Endodermal cell (in vitro differentiated cells): ENCODE measurements around the gene PDE8A. TPM values are rescaled to one million over a fixed set of nuclear protein-coding genes. Genes with fewer than 3 reads are reported as not detected.
A peak's percentile ranks its signal among the peaks of the same experiment; 100 is the strongest.

Experiments used
- DNase-seq: peaks from one replicate; pipeline ENCODE4 v3.0.0-alpha.2; 2017
- H3K27ac ChIP-seq: 2 replicates; pipeline ENCODE4 v1.5.1; 2013; ENCODE audit warnings: mild to moderate bottlenecking, low read depth, low read length, moderate library complexity
- H3K27me3 ChIP-seq: 2 replicates; pipeline ENCODE4 v1.6.1; 2013; ENCODE audit warnings: mild to moderate bottlenecking, low read length, moderate library complexity; ENCODE audit not compliant: insufficient read depth, control insufficient read depth, poor library complexity, severe bottlenecking
- H3K36me3 ChIP-seq: 2 replicates; pipeline ENCODE4 v1.7.0; 2013; ENCODE audit warnings: mild to moderate bottlenecking, low read length, moderate library complexity; ENCODE audit not compliant: control insufficient read depth, insufficient read depth
- H3K4me1 ChIP-seq: one replicate; pipeline ENCODE4 v1.7.0; 2013; ENCODE audit warnings: low read length; ENCODE audit not compliant: control insufficient read depth, insufficient read depth
- H3K4me3 ChIP-seq: 2 replicates; pipeline ENCODE4 v1.5.1; 2013; ENCODE audit warnings: mild to moderate bottlenecking, low read length, moderate library complexity
- H3K9ac ChIP-seq: 2 replicates; pipeline ENCODE4 v1.6.1; 2013; ENCODE audit warnings: mild to moderate bottlenecking, low read length, moderate library complexity; ENCODE audit not compliant: poor library complexity, severe bottlenecking; ENCODE audit errors: extremely low read depth
- H3K9me3 ChIP-seq: 2 replicates; pipeline ENCODE4 v1.6.1; 2013; ENCODE audit warnings: mild to moderate bottlenecking, low read length, moderate library complexity; ENCODE audit not compliant: control insufficient read depth
- H3K27ac Mint-ChIP-seq: 2 replicates; pipeline ENCODE4 v1.8.0; 2020; ENCODE audit warnings: mixed read lengths
- H3K27me3 Mint-ChIP-seq: 2 replicates; pipeline ENCODE4 v1.8.0; 2021; ENCODE audit warnings: mild to moderate bottlenecking, mixed read lengths; ENCODE audit not compliant: insufficient read depth
- H3K36me3 Mint-ChIP-seq: 2 replicates; pipeline ENCODE4 v1.8.0; 2020; ENCODE audit warnings: low read depth, mixed read lengths
- H3K4me1 Mint-ChIP-seq: 2 replicates; pipeline ENCODE4 v1.8.0; 2020; ENCODE audit warnings: mixed read lengths
- H3K4me3 Mint-ChIP-seq: 2 replicates; pipeline ENCODE4 v1.8.0; 2020; ENCODE audit warnings: mild to moderate bottlenecking, moderate library complexity, mixed read lengths
- H3K9me3 Mint-ChIP-seq: 2 replicates; pipeline ENCODE4 v1.8.0; 2020; ENCODE audit warnings: mild to moderate bottlenecking, mixed read lengths
- WGBS, 2 experiments: methylation state at CpG; one replicate each; pipeline versions ENCODE4 v1.1.5 to v1.1.7; 2013; ENCODE audit warnings: missing lambda C conversion rate in 2 of 2, mixed read lengths in 1 of 2; ENCODE audit not compliant: insufficient coverage in 1 of 2, insufficient read length in 1 of 2; 5-methylcytosine and 5-hydroxymethylcytosine counted together
- total RNA-seq, 2 donors: library from RNA; stranded (reverse); fragmentation: NEBNext Ultra II Directional in 1 of 2; extraction: Animal tissue kit (Norgen Biotek cat#: 25700) in 1 of 2; gene quantifications; 2 replicates in 1 of 2; 3 replicates in 1 of 2; pipeline ENCODE4 v1.2.1, GENCODE V29; 2021
- TF ChIP-seq, protein P1 (sequence below): fragments of 200-600 bp; sonication (generic); conservative IDR thresholded peaks from 2 replicates; pipeline ENCODE4 v1.5.0; 2021; ENCODE audit warnings: antibody characterized with exemption, mild to moderate bottlenecking

PDE8A gene
- total RNA-seq, 2 donors from 2014 or later: 14.8 to 15.2 TPM

DNA sequence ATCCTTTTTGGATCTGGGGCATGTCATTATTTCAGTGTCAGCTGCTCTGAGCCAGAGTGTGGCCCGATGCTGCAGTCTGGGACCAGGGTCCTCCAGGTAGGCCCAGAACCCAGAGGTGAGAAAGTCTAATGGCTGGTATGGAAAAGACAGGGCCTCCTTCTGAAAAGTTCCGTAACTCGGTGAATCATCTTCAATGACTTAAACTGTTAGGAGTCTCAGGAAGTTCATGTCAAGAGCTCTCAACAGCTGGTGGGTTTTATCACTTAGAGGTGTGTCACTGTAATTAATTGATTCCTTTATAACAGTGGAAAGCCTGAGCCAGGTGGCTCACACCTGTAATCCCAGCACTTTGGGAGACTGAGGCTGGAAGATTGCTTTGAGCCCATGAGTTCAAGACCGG, 28.5 kb upstream of the PDE8A start:
- no peaks in the 10 kb centered on the region for H3K27me3 ChIP-seq
- Mint-ChIP-seq H3K9me3 (no peaks in the 10 kb centered on the region), H3K27ac (no peak overlapping the region), H3K36me3 (no peaks in the 10 kb centered on the region), H3K27me3 (peaks cover 7% of the 10 kb centered on the region), H3K4me3 (no peak overlapping the region), H3K4me1 (peaks cover 17% of the 10 kb centered on the region)
- no peak overlapping the region for H3K9ac ChIP-seq
- peaks cover 9% of the 10 kb centered on the region for H3K4me1 ChIP-seq
- no peak overlapping the region for H3K4me3 ChIP-seq
- H3K36me3 ChIP-seq: no peaks in the 10 kb centered on the region
- no peak overlapping the region for H3K27ac ChIP-seq
- TF ChIP-seq, protein P1, sequence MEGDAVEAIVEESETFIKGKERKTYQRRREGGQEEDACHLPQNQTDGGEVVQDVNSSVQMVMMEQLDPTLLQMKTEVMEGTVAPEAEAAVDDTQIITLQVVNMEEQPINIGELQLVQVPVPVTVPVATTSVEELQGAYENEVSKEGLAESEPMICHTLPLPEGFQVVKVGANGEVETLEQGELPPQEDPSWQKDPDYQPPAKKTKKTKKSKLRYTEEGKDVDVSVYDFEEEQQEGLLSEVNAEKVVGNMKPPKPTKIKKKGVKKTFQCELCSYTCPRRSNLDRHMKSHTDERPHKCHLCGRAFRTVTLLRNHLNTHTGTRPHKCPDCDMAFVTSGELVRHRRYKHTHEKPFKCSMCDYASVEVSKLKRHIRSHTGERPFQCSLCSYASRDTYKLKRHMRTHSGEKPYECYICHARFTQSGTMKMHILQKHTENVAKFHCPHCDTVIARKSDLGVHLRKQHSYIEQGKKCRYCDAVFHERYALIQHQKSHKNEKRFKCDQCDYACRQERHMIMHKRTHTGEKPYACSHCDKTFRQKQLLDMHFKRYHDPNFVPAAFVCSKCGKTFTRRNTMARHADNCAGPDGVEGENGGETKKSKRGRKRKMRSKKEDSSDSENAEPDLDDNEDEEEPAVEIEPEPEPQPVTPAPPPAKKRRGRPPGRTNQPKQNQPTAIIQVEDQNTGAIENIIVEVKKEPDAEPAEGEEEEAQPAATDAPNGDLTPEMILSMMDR: no peak
- 88 to 94% methylated on average over 3 to 4 of the region's 4 CpGs for WGBS, 2 experiments
- H3K9me3 ChIP-seq: peaks cover 2% of the 10 kb centered on the region
- no peak for DNase-seq

DNA sequence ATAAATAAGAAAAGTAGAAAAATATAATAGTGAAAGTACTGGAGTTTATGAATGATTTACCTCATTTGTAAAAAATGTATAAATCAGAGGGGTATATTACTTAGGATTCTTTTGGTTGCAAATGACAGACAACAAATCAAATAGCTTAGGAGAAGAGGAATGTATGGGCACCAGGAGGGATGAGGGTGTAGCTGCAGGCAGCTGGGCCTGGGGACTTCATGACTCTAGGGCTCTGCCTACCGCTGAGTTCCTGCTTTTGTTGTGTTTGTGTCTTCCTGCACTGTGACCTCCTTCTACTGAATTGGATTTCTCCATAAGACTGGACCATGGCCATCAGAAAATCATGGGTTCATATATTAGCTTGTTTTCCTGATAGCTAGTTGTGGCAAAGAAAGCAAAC, 27.9 kb upstream of the PDE8A start:
- WGBS, 2 experiments: 96% methylated on average over 1 of the region's 1 CpG; no CpG with 5 or more reads in 1 of the 2 experiments
- no peak overlapping the region for H3K27ac ChIP-seq
- H3K9me3 ChIP-seq: peaks cover 3% of the 10 kb centered on the region
- H3K9ac ChIP-seq: no peak overlapping the region
- peaks cover 17% of the 10 kb centered on the region for H3K4me1 Mint-ChIP-seq
- no peaks in the 10 kb centered on the region for H3K27me3 ChIP-seq
- H3K27me3 Mint-ChIP-seq: peaks cover 5% of the 10 kb centered on the region
- TF ChIP-seq, protein P1: no peak
- no peak for DNase-seq
- H3K4me1 ChIP-seq: peaks cover 9% of the 10 kb centered on the region
- H3K36me3 Mint-ChIP-seq: no peaks in the 10 kb centered on the region
- no peak overlapping the region for H3K27ac Mint-ChIP-seq
- H3K9me3 Mint-ChIP-seq: no peaks in the 10 kb centered on the region
- H3K4me3 Mint-ChIP-seq: no peak overlapping the region
- H3K4me3 ChIP-seq: no peak overlapping the region
- H3K36me3 ChIP-seq: no peaks in the 10 kb centered on the region

DNA sequence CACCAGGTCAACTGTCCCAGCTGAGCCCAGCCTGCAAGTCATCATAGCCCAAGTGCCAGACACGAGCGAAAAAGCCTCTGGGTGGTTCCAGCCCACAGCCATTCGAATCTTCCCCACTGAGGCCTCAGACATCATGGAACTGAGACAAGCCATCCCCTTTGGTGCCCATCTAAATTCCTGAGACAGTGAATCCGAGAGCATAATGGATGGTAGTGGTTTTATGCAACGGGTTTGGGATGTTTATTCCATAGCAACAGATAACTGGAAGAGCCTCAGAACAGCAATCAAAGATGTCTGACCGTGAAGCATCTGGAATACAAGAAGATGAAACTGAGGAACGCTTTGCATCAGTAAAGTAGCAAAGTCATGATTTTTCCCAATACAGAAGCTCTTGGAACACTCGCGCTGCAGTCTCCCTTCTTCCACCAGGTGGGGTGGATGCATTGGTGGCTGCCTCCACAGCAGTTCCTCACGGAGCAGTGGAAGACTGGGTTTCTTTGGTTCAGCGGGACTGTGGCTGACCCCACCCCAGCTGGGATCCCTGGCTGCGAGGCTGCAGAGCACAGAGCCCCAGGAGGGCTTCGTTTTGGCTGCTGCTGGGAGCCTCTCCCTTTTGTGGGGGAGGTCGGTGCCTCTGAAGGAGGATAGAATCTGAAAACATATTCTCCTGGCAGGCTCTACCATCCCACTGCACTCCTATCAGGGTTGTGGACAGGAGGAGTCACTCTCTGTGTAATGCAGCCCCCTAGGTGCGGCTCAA, 26.4 kb upstream of the PDE8A start:
- Mint-ChIP-seq H3K27ac (peak overlapping the region; percentile 56), H3K36me3 (no peaks in the 10 kb centered on the region), H3K4me1 (peaks cover 26% of the 10 kb centered on the region), H3K27me3 (peaks cover 4% of the 10 kb centered on the region), H3K9me3 (no peaks in the 10 kb centered on the region), H3K4me3 (no peak overlapping the region)
- no peaks in the 10 kb centered on the region for H3K27me3 ChIP-seq
- H3K9me3 ChIP-seq: peaks cover 3% of the 10 kb centered on the region
- TF ChIP-seq, protein P1: peak; percentile 90
- H3K36me3 ChIP-seq: no peaks in the 10 kb centered on the region
- H3K9ac ChIP-seq: no peak overlapping the region
- no peak overlapping the region for H3K4me3 ChIP-seq
- H3K27ac ChIP-seq: no peak overlapping the region
- peak; percentile 90 for DNase-seq
- WGBS, 2 experiments: 52 to 59% methylated on average over 10 to 14 of the region's 15 CpGs
- H3K4me1 ChIP-seq: peaks cover 9% of the 10 kb centered on the region
